ENCODE results near the gene ZDHHC11.
"Not testable (repeated sequence)": the region's sequence is repeated elsewhere in the genome, so short reads cannot be mapped to it uniquely, and the experiment has no call there.

GRCh38 chr5:845031-845675 is 5.6 kb downstream of the ZDHHC11 start:
- TF ChIP-seq CTCF (IDR thresholded peaks at IDR 0.05; ENCODE audit: low read depth, low read length); EZH2phosphoT487 (IDR thresholded peaks at IDR 0.05; ENCODE audit: low read depth): not testable (repeated sequence)

Data from OCI-LY3 (cell line).